OCI-LY7 (cell line): Measurements from ENCODE around the gene HELT. TPM values are rescaled to one million over a fixed set of nuclear protein-coding genes. Genes with fewer than 3 reads are reported as not detected.

ENCODE experiments used
- BruUV-seq: library from RNA; stranded (reverse); fragments of 400-500 nt; replicated peaks from 2 replicates; lab custom pipeline; 2021; lab: Mats Ljungman, UMichigan
- CTCF ChIA-PET: fragments of 300-600 bp; sonication (Branson Sonifier 250); formaldehyde crosslinking; loops from one replicate; lab custom pipeline; 2022; ENCODE audit warnings: antibody characterized with exemption; ENCODE audit not compliant: unreplicated experiment; lab: Charles Lee
- POLR2A ChIA-PET: fragments of 300-600 bp; sonication (Branson Sonifier 250); formaldehyde crosslinking; loops from one replicate; lab custom pipeline; 2022; ENCODE audit warnings: antibody characterized with exemption; lab: Charles Lee
- DNase-seq: peaks from one replicate; pipeline ENCODE4 v3.0.0-alpha.2; 2015; ENCODE audit warnings: low spot score
- H2AFZ ChIP-seq: fragments of 200-600 bp; sonication (generic), shearing (Covaris generic); 2 replicates; pipeline ENCODE4 v1.6.1; 2014; ENCODE audit warnings: mild to moderate bottlenecking, antibody characterized with exemption, low read length, moderate library complexity
- H3K27ac ChIP-seq: fragments of 200-600 bp; sonication (generic); 2 replicates; pipeline ENCODE4 v1.5.1; 2014; ENCODE audit warnings: mixed run types, low read depth, mild to moderate bottlenecking, moderate library complexity, low read length, inconsistent platforms; ENCODE audit not compliant: poor library complexity, severe bottlenecking
- H3K36me3 ChIP-seq: fragments of 200-600 bp; sonication (generic); 2 replicates; pipeline ENCODE4 v1.6.1; 2014; ENCODE audit warnings: mild to moderate bottlenecking, antibody characterized with exemption, low read length, moderate library complexity, mixed read lengths; ENCODE audit not compliant: insufficient read depth
- H3K4me1 ChIP-seq: fragments of 200-600 bp; sonication (generic); 2 replicates; pipeline ENCODE4 v1.5.1; 2014; ENCODE audit warnings: mild to moderate bottlenecking, low read length; ENCODE audit not compliant: insufficient read depth, poor library complexity, severe bottlenecking
- H3K4me2 ChIP-seq: fragments of 200-600 bp; sonication (generic); 2 replicates; pipeline ENCODE4 v1.6.1; 2014; ENCODE audit warnings: mild to moderate bottlenecking, low read length
- H3K4me3 ChIP-seq: fragments of 200-600 bp; sonication (generic); 2 replicates; pipeline ENCODE4 v1.5.1; 2014; ENCODE audit warnings: mild to moderate bottlenecking, low read depth, low read length; ENCODE audit not compliant: poor library complexity, severe bottlenecking
- H3K79me2 ChIP-seq: fragments of 200-600 bp; sonication (generic); 2 replicates; pipeline ENCODE4 v1.6.1; 2016; ENCODE audit warnings: low read depth, mild to moderate bottlenecking, low read length, moderate library complexity, mixed read lengths; ENCODE audit not compliant: insufficient read depth
- H3K9me2 ChIP-seq: fragments of 200-600 bp; sonication (generic); 2 replicates; pipeline ENCODE4 v1.6.1; 2016; ENCODE audit warnings: mild to moderate bottlenecking, low read length, mixed read lengths; ENCODE audit not compliant: insufficient read depth
- H3K9me3 ChIP-seq: fragments of 200-600 bp; sonication (generic); 2 replicates; pipeline ENCODE4 v1.6.1; 2014; ENCODE audit warnings: mild to moderate bottlenecking, mixed run types, low read length, mixed read lengths
- H4K20me1 ChIP-seq: fragments of 200-600 bp; sonication (generic); 2 replicates; pipeline ENCODE4 v1.6.1; 2014; ENCODE audit warnings: mild to moderate bottlenecking, antibody characterized with exemption, low read length, moderate library complexity, mixed read lengths; ENCODE audit not compliant: insufficient read depth
- EZH2phosphoT487 ChIP-seq: fragments of 200-600 bp; sonication (generic); IDR thresholded peaks from 2 replicates; pipeline ENCODE4 v1.6.1; 2018; ENCODE audit warnings: low read depth, borderline replicate concordance, mild to moderate bottlenecking, mixed run types, antibody characterized with exemption, low read length, moderate library complexity, mixed read lengths
- intact Hi-C: fragments of 100-400 bp; cut with micrococcal nuclease; formaldehyde crosslinking; loops from one replicate; pipeline ENCODE4 v1.10.0; 2022; ENCODE audit not compliant: unreplicated experiment
- total RNA-seq, 2 experiments: library from RNA; depleted of rRNA in 1 of 2; stranded (reverse); fragments of >200 nt in 1 of 2; shearing (Covaris generic) in 1 of 2; gene quantifications; 2 replicates each; pipeline ENCODE4 v1.2.3, GENCODE V29; 2014 to 2022
- TF ChIP-seq, protein P1 (sequence below): fragments of 200-600 bp; sonication (generic); conservative IDR thresholded peaks from 2 replicates; pipeline ENCODE4 v1.5.1; 2014; ENCODE audit warnings: mild to moderate bottlenecking, antibody characterized with exemption, low read length, moderate library complexity, mixed read lengths

HELT gene
- total RNA-seq, 2 experiments from 2014 or later: not detected

- no peak for DNase-seq
- no peak overlapping the region for H3K4me2 ChIP-seq
- H3K4me1 ChIP-seq: no peaks in the 10 kb centered on the region
- H3K36me3 ChIP-seq: no peaks in the 10 kb centered on the region
- no peak overlapping the region for H3K4me3 ChIP-seq
- H3K27ac ChIP-seq: no peak overlapping the region
- TF ChIP-seq EZH2phosphoT487: no peak
- TF ChIP-seq, protein P1, sequence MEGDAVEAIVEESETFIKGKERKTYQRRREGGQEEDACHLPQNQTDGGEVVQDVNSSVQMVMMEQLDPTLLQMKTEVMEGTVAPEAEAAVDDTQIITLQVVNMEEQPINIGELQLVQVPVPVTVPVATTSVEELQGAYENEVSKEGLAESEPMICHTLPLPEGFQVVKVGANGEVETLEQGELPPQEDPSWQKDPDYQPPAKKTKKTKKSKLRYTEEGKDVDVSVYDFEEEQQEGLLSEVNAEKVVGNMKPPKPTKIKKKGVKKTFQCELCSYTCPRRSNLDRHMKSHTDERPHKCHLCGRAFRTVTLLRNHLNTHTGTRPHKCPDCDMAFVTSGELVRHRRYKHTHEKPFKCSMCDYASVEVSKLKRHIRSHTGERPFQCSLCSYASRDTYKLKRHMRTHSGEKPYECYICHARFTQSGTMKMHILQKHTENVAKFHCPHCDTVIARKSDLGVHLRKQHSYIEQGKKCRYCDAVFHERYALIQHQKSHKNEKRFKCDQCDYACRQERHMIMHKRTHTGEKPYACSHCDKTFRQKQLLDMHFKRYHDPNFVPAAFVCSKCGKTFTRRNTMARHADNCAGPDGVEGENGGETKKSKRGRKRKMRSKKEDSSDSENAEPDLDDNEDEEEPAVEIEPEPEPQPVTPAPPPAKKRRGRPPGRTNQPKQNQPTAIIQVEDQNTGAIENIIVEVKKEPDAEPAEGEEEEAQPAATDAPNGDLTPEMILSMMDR: no peak
- CTCF ChIA-PET: no interaction called here
- no peak overlapping the region for H2AFZ ChIP-seq
- H3K9me2 ChIP-seq: no peaks in the 10 kb centered on the region
- no peaks in the 10 kb centered on the region for H3K79me2 ChIP-seq
- H3K9me3 ChIP-seq: no peaks in the 10 kb centered on the region
- POLR2A ChIA-PET: no interaction called here
- no TSS peak for BruUV-seq
- intact Hi-C loops: no loop called here
- no peaks in the 10 kb centered on the region for H4K20me1 ChIP-seq
These were observed 2.0 kb upstream of the HELT start for GRCh38 chr4:185016101-185016940.

GRCh38 chr4:185016946-185017758, 1.1 kb upstream of the HELT start:
- Histone ChIP-seq H3K4me3 (no peak overlapping the region), H4K20me1 (no peaks in the 10 kb centered on the region), H3K79me2 (no peaks in the 10 kb centered on the region), H2AFZ (no peak overlapping the region), H3K4me1 (no peaks in the 10 kb centered on the region), H3K9me2 (no peaks in the 10 kb centered on the region), H3K27ac (no peak overlapping the region), H3K4me2 (no peak overlapping the region), H3K36me3 (no peaks in the 10 kb centered on the region), H3K9me3 (no peaks in the 10 kb centered on the region)
- no TSS peak for BruUV-seq
- ChIA-PET POLR2A (no interaction called here), CTCF (no interaction called here)
- TF ChIP-seq, protein P1: no peak
- TF ChIP-seq EZH2phosphoT487: no peak
- intact Hi-C loops: no loop called here
- no peak for DNase-seq
